K562 (cell line): ENCODE results near the gene LRRIQ4. TPM values are rescaled to one million over a fixed set of nuclear protein-coding genes. Genes with fewer than 3 reads are reported as not detected.

Experiments
- ATAC-seq: fragments of 200-7000 bp; cut with Tn5 transposase; 3 replicates; pipeline ENCODE4 v1.9.1; 2020; ENCODE audit warnings: moderate library complexity
- BruUV-seq: library from RNA; stranded (reverse); fragments of 400-500 nt; replicated peaks from 2 replicates; lab custom pipeline; 2021; lab: Mats Ljungman, UMichigan
- CTCF ChIA-PET: fragments of 300-600 bp; formaldehyde crosslinking; extraction: SDS; loops from one replicate; lab custom pipeline; 2021; ENCODE audit warnings: low intra/inter-chr PET ratio; lab: Yijun Ruan, JAX
- POLR2A ChIA-PET: fragments of 300-600, 350-650 bp; sonication (Branson Sonifier 250); formaldehyde crosslinking; extraction: SDS; loops from one replicate; lab custom pipeline; 2021; ENCODE audit warnings: antibody characterized with exemption, inconsistent platforms; lab: Yijun Ruan, JAX
- DNase-seq, 4 experiments: peaks; one replicate each; pipeline versions ENCODE4 v3.0.0 to v3.0.0-alpha.2; 2011 to 2018; ENCODE audit warnings: low spot score in 3 of 4, mixed read lengths in 3 of 4; ENCODE audit errors: extremely low read depth in 1 of 4
- FAIRE-seq: peaks from 2 replicates; lab custom pipeline; 2011; peaks lifted over from hg19 to GRCh38; lab: Jason Lieb, UNC
- H2AFZ ChIP-seq: 2 replicates; pipeline ENCODE4 v1.6.0; 2011; ENCODE audit warnings: low read depth, low read length, control low read depth, inconsistent platforms
- H3K27ac ChIP-seq: fragments of 200-600 bp; 3 replicates; pipeline ENCODE4 v1.8.0; 2011; ENCODE audit warnings: low read depth, mild to moderate bottlenecking, control low read depth, inconsistent platforms, low read length, moderate library complexity, mixed read lengths; ENCODE audit errors: extremely low read depth
- H3K27me3 ChIP-seq, 2 experiments: fragments of 300-600 bp in 1 of 2; 2 replicates in 1 of 2; 3 replicates in 1 of 2; pipeline versions ENCODE4 v1.6.0 to v1.8.0; 2011; ENCODE audit warnings: inconsistent platforms in 2 of 2, low read length in 2 of 2, mild to moderate bottlenecking in 1 of 2, mixed read lengths in 1 of 2, moderate library complexity in 1 of 2; ENCODE audit not compliant: control insufficient read depth in 2 of 2, insufficient read depth in 2 of 2
- H3K36me3 ChIP-seq: fragments of 300-600 bp; 3 replicates; pipeline ENCODE4 v1.8.0; 2011; ENCODE audit warnings: mild to moderate bottlenecking, low read length, inconsistent platforms; ENCODE audit not compliant: control insufficient read depth, insufficient read depth
- H3K4me1 ChIP-seq, 2 experiments: fragments of 200-600 bp in 1 of 2; replicated peaks in 1 of 2; 2 replicates in 1 of 2; 3 replicates in 1 of 2; pipeline versions ENCODE4 v1.5.1 to v1.8.0; 2011; ENCODE audit warnings: inconsistent platforms in 2 of 2, low read length in 2 of 2, mild to moderate bottlenecking in 1 of 2, mixed read lengths in 1 of 2, moderate library complexity in 1 of 2; ENCODE audit not compliant: control insufficient read depth in 2 of 2, insufficient read depth in 2 of 2
- H3K4me2 ChIP-seq: 2 replicates; pipeline ENCODE4 v1.6.1; 2011; ENCODE audit warnings: low read length, control low read depth, inconsistent platforms, mixed read lengths; ENCODE audit not compliant: insufficient read depth
- H3K4me3 ChIP-seq: fragments of 200-600 bp; sonication (generic), shearing (Covaris generic); 2 replicates; pipeline ENCODE4 v1.5.1; 2016; ENCODE audit warnings: control low read depth, inconsistent platforms
- H3K79me2 ChIP-seq: fragments of 200-600 bp; 3 replicates; pipeline ENCODE4 v1.8.0; 2011; ENCODE audit warnings: low read length, inconsistent platforms; ENCODE audit not compliant: control insufficient read depth, insufficient read depth
- H3K9ac ChIP-seq, 2 experiments: 2 replicates each; pipeline versions ENCODE4 v1.6.0 to v1.6.1; 2011; ENCODE audit warnings: low read depth in 2 of 2, low read length in 2 of 2, control low read depth in 1 of 2, inconsistent platforms in 1 of 2, mild to moderate bottlenecking in 1 of 2, mixed read lengths in 1 of 2; ENCODE audit not compliant: insufficient read depth in 1 of 2
- H3K9me1 ChIP-seq: one replicate; pipeline ENCODE4 v1.6.0; 2011; ENCODE audit warnings: inconsistent platforms, mild to moderate bottlenecking, low read length, moderate library complexity; ENCODE audit not compliant: control insufficient read depth, insufficient read depth
- H3K9me3 ChIP-seq: replicated peaks from 2 replicates; pipeline ENCODE4 v1.5.1; 2011; ENCODE audit warnings: low read depth, low read length, inconsistent platforms; ENCODE audit not compliant: control insufficient read depth, insufficient read depth
- H4K20me1 ChIP-seq: replicated peaks from 2 replicates; pipeline ENCODE4 v1.6.1; 2011; ENCODE audit warnings: low read length, inconsistent platforms, mixed read lengths; ENCODE audit not compliant: control insufficient read depth, insufficient read depth
- CEBPG ChIP-seq, 3 experiments: fragments of 200-800 bp in 1 of 3; sonication (Bioruptor generic) in 1 of 3; sonication (generic) in 1 of 3; formaldehyde crosslinking in 1 of 3; IDR thresholded peaks in 2 of 3; conservative IDR thresholded peaks in 1 of 3; 2 replicates each; pipeline versions ENCODE4 v1.6.1 to v1.8.0; 2016 to 2022; ENCODE audit warnings: missing compliant biosample characterization in 2 of 3, missing genetic modification characterization in 2 of 3, mild to moderate bottlenecking in 1 of 3, missing genetic modification reagents in 1 of 3
- HMGN3 ChIP-seq: IDR thresholded peaks from 2 replicates; pipeline ENCODE4 v1.6.1; 2011; ENCODE audit warnings: borderline replicate concordance, low read depth, mild to moderate bottlenecking, mixed read lengths, low read length; ENCODE audit not compliant: insufficient read length; ENCODE audit errors: extremely low read depth
- MYNN ChIP-seq, 2 experiments: sonication (generic); formaldehyde crosslinking in 1 of 2; IDR thresholded peaks; 2 replicates each; pipeline versions ENCODE4 v1.5.0 to v1.6.1; 2016 to 2020; ENCODE audit warnings: antibody characterized with exemption in 1 of 2, missing genetic modification reagents in 1 of 2
- POLR2AphosphoS5 ChIP-seq: IDR thresholded peaks from 2 replicates; pipeline ENCODE4 v1.6.1; 2011; ENCODE audit warnings: mild to moderate bottlenecking, low read depth, low read length, moderate library complexity; ENCODE audit not compliant: control insufficient read depth, insufficient read depth
- ZKSCAN8 ChIP-seq: fragments of 200-800 bp; sonication (Bioruptor generic); IDR thresholded peaks from 2 replicates; pipeline ENCODE4 v1.6.1; 2016; ENCODE audit warnings: missing genetic modification characterization, missing compliant biosample characterization
- ZNF75A ChIP-seq: fragments of 450-650 bp; formaldehyde crosslinking; IDR thresholded peaks from 2 replicates; pipeline ENCODE4 v1.4.0; 2020; ENCODE audit warnings: mild to moderate bottlenecking
- WGBS: fragments of 100-300 bp; shearing (Covaris generic); methylation state at CpG from one replicate; pipeline ENCODE4 v1.1.6; 2016; ENCODE audit warnings: low coverage, mixed read lengths; ENCODE audit not compliant: insufficient coverage; ENCODE audit errors: missing lambda C conversion rate; 5-methylcytosine and 5-hydroxymethylcytosine counted together
- in situ Hi-C: fragments of 300-500 bp; cut with MboI; formaldehyde crosslinking; loops from 4 replicates; pipeline ENCODE4 v1.15.0; 2018; ENCODE audit warnings: inconsistent platforms, mixed read lengths
- intact Hi-C: fragments of 100-400 bp; cut with micrococcal nuclease; formaldehyde crosslinking; loops from 2 replicates; pipeline ENCODE4 v1.14.2; 2022
- polyA plus RNA-seq, 8 experiments: library from polyadenylated mRNA; depleted of rRNA in 4 of 8; stranded (reverse) in 5 of 8; unstranded in 3 of 8; fragments of >200 nt; fragmentation: Nextera tagmentation in 2 of 8; fragmentation: Illumina TruSeq in 1 of 8; extraction: Ambion mirVana in 2 of 8; extraction: Trizol in 1 of 8; gene quantifications; 2 replicates each; pipeline versions ENCODE4 v1.2.1 to v1.2.3, GENCODE V29; 2011 to 2014; ENCODE audit warnings: inconsistent platforms in 1 of 8, missing spikeins in 1 of 8
- total RNA-seq, 7 experiments: library from RNA; depleted of rRNA in 6 of 7; stranded (reverse); fragments of >200 nt in 6 of 7; fragmentation: Illumina TruSeq in 2 of 7; extraction: Trizol in 2 of 7; gene quantifications; 2 replicates each; pipeline versions ENCODE4 v1.2.1 to v1.2.3, GENCODE V29; 2011 to 2021; ENCODE audit warnings: low replicate concordance in 1 of 7
- TF ChIP-seq, protein P1 (sequence below): fragments of 450-650 bp; formaldehyde crosslinking; IDR thresholded peaks from 2 replicates; pipeline ENCODE4 v1.4.0; 2020; ENCODE audit warnings: mild to moderate bottlenecking
- TF ChIP-seq, protein P2 (sequence below): fragments of 450-650 bp; IDR thresholded peaks from 2 replicates; pipeline ENCODE4 v1.6.1; 2017; ENCODE audit warnings: antibody characterized with exemption, mild to moderate bottlenecking
- TF ChIP-seq, protein P3 (sequence below): fragments of 450-650 bp; formaldehyde crosslinking; IDR thresholded peaks from 2 replicates; pipeline ENCODE4 v1.4.0; 2020; ENCODE audit warnings: mild to moderate bottlenecking, mixed read lengths
- TF ChIP-seq, protein P4 (sequence below): sonication (generic); formaldehyde crosslinking; IDR thresholded peaks from 2 replicates; pipeline ENCODE4 v1.8.0; 2022; ENCODE audit warnings: missing genetic modification reagents, mild to moderate bottlenecking, borderline replicate concordance

LRRIQ4 gene
- total and polyA plus RNA-seq, 9 of the 15 experiments (the other 6 are each of a cell fraction or from before 2014, with no cell fraction given), result not detected

DNA sequence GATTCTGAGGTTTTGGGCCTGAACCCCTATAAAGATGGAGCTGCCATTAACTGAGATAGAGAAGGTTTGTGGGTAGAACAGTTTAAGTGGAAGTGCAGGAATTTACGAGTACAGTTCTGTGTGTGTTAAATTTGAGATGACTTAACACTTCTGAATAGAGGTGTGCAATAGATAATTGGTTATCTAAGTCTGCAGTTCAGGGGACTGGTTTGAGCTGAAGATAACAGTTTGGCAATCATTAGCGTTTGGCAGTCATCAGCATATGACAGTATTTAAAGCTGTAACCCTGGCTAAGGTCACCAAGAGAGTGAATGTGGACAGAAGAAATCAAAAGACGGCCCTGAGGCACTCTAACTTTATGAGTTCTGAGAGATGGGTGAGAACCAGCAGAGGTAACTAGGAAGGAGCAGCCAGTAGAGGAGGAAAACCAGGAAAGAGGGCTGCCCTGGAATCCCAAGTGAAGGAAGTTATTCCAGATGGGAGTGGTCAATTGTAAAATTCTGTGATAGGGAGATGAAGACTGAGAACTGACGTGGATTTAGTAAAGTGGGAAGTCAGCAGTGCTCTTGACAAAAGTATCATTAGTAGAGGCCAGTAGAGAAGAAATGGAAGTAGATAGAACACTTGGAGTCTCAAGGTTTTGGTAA, 31.3 kb upstream of the LRRIQ4 start:
- ATAC-seq (peak; percentile 77), DNase-seq (peak in 2 of 4 experiments; percentile 34 to 58), FAIRE-seq (peak; percentile 72)
- Histone ChIP-seq H3K36me3 (peaks cover 96% of the 10 kb centered on the region), H3K79me2 (peaks cover 14% of the 10 kb centered on the region), H3K9me3 (no peaks in the 10 kb centered on the region), H3K9me1 (no peaks in the 10 kb centered on the region), H3K4me1 (peaks cover 0 to 13% of the 10 kb centered on the region in 2 experiments; a peak in 3 of 5 replicates), H3K27me3 (no peaks in the 10 kb centered on the region), H3K27ac (no peak overlapping the region), H2AFZ (no peak overlapping the region), H3K9ac (no peak overlapping the region), H3K4me3 (no peak overlapping the region), H4K20me1 (no peaks in the 10 kb centered on the region), H3K4me2 (no peak overlapping the region)
- ChIA-PET CTCF (no interaction called here), POLR2A (interaction anchor here (0.8 to 1.2 kb wide), 2 partner anchors 8 to 9 kb away, joined by 3 to 6 read pairs; no protein-coding TSS in a partner anchor)
- intact Hi-C loops (no loop called here), in situ Hi-C loops (no loop called here)
- 26% methylated on average over 4 of the region's 4 CpGs for WGBS
- BruUV-seq, result no TSS peak
- TF ChIP-seq, protein P1, sequence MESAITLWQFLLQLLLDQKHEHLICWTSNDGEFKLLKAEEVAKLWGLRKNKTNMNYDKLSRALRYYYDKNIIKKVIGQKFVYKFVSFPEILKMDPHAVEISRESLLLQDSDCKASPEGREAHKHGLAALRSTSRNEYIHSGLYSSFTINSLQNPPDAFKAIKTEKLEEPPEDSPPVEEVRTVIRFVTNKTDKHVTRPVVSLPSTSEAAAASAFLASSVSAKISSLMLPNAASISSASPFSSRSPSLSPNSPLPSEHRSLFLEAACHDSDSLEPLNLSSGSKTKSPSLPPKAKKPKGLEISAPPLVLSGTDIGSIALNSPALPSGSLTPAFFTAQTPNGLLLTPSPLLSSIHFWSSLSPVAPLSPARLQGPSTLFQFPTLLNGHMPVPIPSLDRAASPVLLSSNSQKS (CRISPR knock-in tag), result no peak
- no peak for TF ChIP-seq HMGN3
- TF ChIP-seq ZNF75A (CRISPR knock-in tag), result no peak
- TF ChIP-seq ZKSCAN8 (CRISPR knock-in tag), result no peak
- TF ChIP-seq CEBPG (CRISPR knock-in tag; IDR thresholded peaks at IDR 0.05), result no peak
- TF ChIP-seq CEBPG (tag; conservative IDR thresholded peaks at IDR 0.05 in 1 of 2, IDR thresholded peaks at IDR 0.05 in 1 of 2), result peak; percentile 7 to 30; a peak in 1 of 4 replicates
- TF ChIP-seq, protein P2, sequence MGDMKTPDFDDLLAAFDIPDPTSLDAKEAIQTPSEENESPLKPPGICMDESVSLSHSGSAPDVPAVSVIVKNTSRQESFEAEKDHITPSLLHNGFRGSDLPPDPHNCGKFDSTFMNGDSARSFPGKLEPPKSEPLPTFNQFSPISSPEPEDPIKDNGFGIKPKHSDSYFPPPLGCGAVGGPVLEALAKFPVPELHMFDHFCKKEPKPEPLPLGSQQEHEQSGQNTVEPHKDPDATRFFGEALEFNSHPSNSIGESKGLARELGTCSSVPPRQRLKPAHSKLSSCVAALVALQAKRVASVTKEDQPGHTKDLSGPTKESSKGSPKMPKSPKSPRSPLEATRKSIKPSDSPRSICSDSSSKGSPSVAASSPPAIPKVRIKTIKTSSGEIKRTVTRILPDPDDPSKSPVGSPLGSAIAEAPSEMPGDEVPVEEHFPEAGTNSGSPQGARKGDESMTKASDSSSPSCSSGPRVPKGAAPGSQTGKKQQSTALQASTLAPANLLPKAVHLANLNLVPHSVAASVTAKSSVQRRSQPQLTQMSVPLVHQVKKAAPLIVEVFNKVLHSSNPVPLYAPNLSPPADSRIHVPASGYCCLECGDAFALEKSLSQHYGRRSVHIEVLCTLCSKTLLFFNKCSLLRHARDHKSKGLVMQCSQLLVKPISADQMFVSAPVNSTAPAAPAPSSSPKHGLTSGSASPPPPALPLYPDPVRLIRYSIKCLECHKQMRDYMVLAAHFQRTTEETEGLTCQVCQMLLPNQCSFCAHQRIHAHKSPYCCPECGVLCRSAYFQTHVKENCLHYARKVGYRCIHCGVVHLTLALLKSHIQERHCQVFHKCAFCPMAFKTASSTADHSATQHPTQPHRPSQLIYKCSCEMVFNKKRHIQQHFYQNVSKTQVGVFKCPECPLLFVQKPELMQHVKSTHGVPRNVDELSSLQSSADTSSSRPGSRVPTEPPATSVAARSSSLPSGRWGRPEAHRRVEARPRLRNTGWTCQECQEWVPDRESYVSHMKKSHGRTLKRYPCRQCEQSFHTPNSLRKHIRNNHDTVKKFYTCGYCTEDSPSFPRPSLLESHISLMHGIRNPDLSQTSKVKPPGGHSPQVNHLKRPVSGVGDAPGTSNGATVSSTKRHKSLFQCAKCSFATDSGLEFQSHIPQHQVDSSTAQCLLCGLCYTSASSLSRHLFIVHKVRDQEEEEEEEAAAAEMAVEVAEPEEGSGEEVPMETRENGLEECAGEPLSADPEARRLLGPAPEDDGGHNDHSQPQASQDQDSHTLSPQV, result 0 out of 2 replicates have a peak, but pooled peaks have one; percentile 39
- TF ChIP-seq MYNN (IDR thresholded peaks at IDR 0.05), result 0 out of 2 replicates have a peak, but pooled peaks have one; percentile 35
- TF ChIP-seq MYNN (CRISPR knock-in tag; IDR thresholded peaks at IDR 0.05), result no peak
- TF ChIP-seq POLR2AphosphoS5, result peak; percentile 77
- TF ChIP-seq, protein P3, sequence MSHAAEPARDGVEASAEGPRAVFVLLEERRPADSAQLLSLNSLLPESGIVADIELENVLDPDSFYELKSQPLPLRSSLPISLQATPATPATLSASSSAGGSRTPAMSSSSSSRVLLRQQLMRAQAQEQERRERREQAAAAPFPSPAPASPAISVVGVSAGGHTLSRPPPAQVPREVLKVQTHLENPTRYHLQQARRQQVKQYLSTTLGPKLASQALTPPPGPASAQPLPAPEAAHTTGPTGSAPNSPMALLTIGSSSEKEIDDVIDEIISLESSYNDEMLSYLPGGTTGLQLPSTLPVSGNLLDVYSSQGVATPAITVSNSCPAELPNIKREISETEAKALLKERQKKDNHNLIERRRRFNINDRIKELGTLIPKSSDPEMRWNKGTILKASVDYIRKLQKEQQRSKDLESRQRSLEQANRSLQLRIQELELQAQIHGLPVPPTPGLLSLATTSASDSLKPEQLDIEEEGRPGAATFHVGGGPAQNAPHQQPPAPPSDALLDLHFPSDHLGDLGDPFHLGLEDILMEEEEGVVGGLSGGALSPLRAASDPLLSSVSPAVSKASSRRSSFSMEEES (CRISPR knock-in tag), result no peak
- TF ChIP-seq, protein P4, sequence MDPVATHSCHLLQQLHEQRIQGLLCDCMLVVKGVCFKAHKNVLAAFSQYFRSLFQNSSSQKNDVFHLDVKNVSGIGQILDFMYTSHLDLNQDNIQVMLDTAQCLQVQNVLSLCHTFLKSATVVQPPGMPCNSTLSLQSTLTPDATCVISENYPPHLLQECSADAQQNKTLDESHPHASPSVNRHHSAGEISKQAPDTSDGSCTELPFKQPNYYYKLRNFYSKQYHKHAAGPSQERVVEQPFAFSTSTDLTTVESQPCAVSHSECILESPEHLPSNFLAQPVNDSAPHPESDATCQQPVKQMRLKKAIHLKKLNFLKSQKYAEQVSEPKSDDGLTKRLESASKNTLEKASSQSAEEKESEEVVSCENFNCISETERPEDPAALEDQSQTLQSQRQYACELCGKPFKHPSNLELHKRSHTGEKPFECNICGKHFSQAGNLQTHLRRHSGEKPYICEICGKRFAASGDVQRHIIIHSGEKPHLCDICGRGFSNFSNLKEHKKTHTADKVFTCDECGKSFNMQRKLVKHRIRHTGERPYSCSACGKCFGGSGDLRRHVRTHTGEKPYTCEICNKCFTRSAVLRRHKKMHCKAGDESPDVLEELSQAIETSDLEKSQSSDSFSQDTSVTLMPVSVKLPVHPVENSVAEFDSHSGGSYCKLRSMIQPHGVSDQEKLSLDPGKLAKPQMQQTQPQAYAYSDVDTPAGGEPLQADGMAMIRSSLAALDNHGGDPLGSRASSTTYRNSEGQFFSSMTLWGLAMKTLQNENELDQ (CRISPR knock-in tag), result no peak
